K562 (cell line): Measurements from ENCODE around the gene DNAAF6. TPM values are rescaled to one million over a fixed set of nuclear protein-coding genes. Genes with fewer than 3 reads are reported as not detected.

Source experiments
- ATF1 ChIP-seq, 2 experiments: fragments of 450-650 bp in 1 of 2; IDR thresholded peaks; 2 replicates each; pipeline ENCODE4 v1.6.1; 2016; ENCODE audit warnings: missing compliant biosample characterization in 1 of 2, missing genetic modification characterization in 1 of 2
- BCOR ChIP-seq: fragments of 450-650 bp; IDR thresholded peaks from 2 replicates; pipeline ENCODE4 v1.6.1; 2016
- CHD2 ChIP-seq: IDR thresholded peaks from 2 replicates; pipeline ENCODE4 v1.6.1; 2011; ENCODE audit warnings: low read depth, low read length
- CREB3L1 ChIP-seq: fragments of 450-650 bp; IDR thresholded peaks from 2 replicates; pipeline ENCODE4 v1.6.1; 2014; ENCODE audit warnings: low read depth, mild to moderate bottlenecking, moderate library complexity, borderline replicate concordance
- E2F6 ChIP-seq, 2 experiments: IDR thresholded peaks; 2 replicates each; pipeline ENCODE4 v1.6.1; 2011; ENCODE audit warnings: borderline replicate concordance in 1 of 2, control low read depth in 1 of 2, low read depth in 1 of 2, low read length in 1 of 2, mild to moderate bottlenecking in 1 of 2, mixed read lengths in 1 of 2, moderate library complexity in 1 of 2; ENCODE audit not compliant: insufficient read depth in 1 of 2, insufficient read length in 1 of 2, poor library complexity in 1 of 2, severe bottlenecking in 1 of 2; ENCODE audit errors: extremely low read depth in 1 of 2
- ELF4 ChIP-seq: fragments of 450-650 bp; formaldehyde crosslinking; IDR thresholded peaks from 2 replicates; pipeline ENCODE4 v1.4.0; 2022; ENCODE audit warnings: missing genetic modification characterization
- ESRRA ChIP-seq: fragments of 450-650 bp; IDR thresholded peaks from 2 replicates; pipeline ENCODE4 v1.6.1; 2014; ENCODE audit warnings: low read depth, mild to moderate bottlenecking, moderate library complexity, borderline replicate concordance
- ESRRB ChIP-seq: fragments of 250-450 bp; sonication (Bioruptor Pico); IDR thresholded peaks from 2 replicates; pipeline ENCODE4 v1.5.0; 2020; ENCODE audit warnings: mild to moderate bottlenecking, moderate library complexity, borderline replicate concordance
- FOXJ2 ChIP-seq: fragments of 200-800 bp; sonication (Bioruptor generic); IDR thresholded peaks from 2 replicates; pipeline ENCODE4 v1.6.1; 2016; ENCODE audit warnings: missing genetic modification characterization, missing compliant biosample characterization
- GABPA ChIP-seq: fragments of 200-800 bp; sonication (Bioruptor generic); conservative IDR thresholded peaks from 2 replicates; pipeline ENCODE4 v1.6.1; 2016; ENCODE audit warnings: low read depth, missing genetic modification characterization, missing compliant biosample characterization
- HDAC1 ChIP-seq, 2 experiments: fragments of 450-650 bp; IDR thresholded peaks; 2 replicates each; pipeline ENCODE4 v1.6.1; 2016 to 2017; ENCODE audit warnings: inconsistent platforms in 1 of 2, mild to moderate bottlenecking in 1 of 2, moderate library complexity in 1 of 2
- HLTF ChIP-seq: fragments of 450-650 bp; IDR thresholded peaks from 2 replicates; pipeline ENCODE4 v1.6.1; 2016
- HSF4 ChIP-seq: fragments of 250-450 bp; sonication (Bioruptor Pico); IDR thresholded peaks from 2 replicates; pipeline ENCODE4 v2.1.2; 2022; ENCODE audit warnings: mild to moderate bottlenecking, moderate library complexity, borderline replicate concordance
- LEF1 ChIP-seq: fragments of 450-650 bp; IDR thresholded peaks from 2 replicates; pipeline ENCODE4 v1.6.1; 2016; ENCODE audit warnings: mild to moderate bottlenecking
- MBD2 ChIP-seq: sonication (generic); IDR thresholded peaks from 2 replicates; pipeline ENCODE4 v1.6.1; 2016; ENCODE audit warnings: low read depth, borderline replicate concordance
- MYC ChIP-seq, 2 experiments: fragments of 250-450 bp in 1 of 2; sonication (Bioruptor Pico) in 1 of 2; IDR thresholded peaks; 2 replicates each; pipeline versions ENCODE4 v1.5.1 to v1.6.1; 2012 to 2021; ENCODE audit warnings: low read depth in 2 of 2, borderline replicate concordance in 1 of 2, improper control_type of control experiment in 1 of 2, low read length in 1 of 2, mild to moderate bottlenecking in 1 of 2, moderate library complexity in 1 of 2
- NR1H2 ChIP-seq: sonication (generic); formaldehyde crosslinking; IDR thresholded peaks from 2 replicates; pipeline ENCODE4 v1.4.0; 2020; ENCODE audit warnings: mild to moderate bottlenecking, missing genetic modification reagents
- RBFOX2 ChIP-seq: fragments of 200-400 bp; formaldehyde crosslinking; IDR thresholded peaks from 2 replicates; pipeline ENCODE4 v1.6.1; 2017; ENCODE audit warnings: low read depth, mild to moderate bottlenecking, low read length, moderate library complexity
- RBM34 ChIP-seq: fragments of 200-400 bp; formaldehyde crosslinking; IDR thresholded peaks from 2 replicates; pipeline ENCODE4 v1.6.1; 2018; ENCODE audit warnings: low read length, borderline replicate concordance; ENCODE audit not compliant: insufficient read depth
- RCOR1 ChIP-seq, 2 experiments: IDR thresholded peaks; 2 replicates each; pipeline ENCODE4 v1.6.1; 2012; ENCODE audit warnings: low read depth in 2 of 2, low read length in 2 of 2, borderline replicate concordance in 1 of 2, improper control_type of control experiment in 1 of 2
- SAFB2 ChIP-seq: fragments of 200-400 bp; formaldehyde crosslinking; IDR thresholded peaks from 2 replicates; pipeline ENCODE4 v1.6.1; 2018; ENCODE audit warnings: borderline replicate concordance, low read length, low read depth, moderate library complexity; ENCODE audit not compliant: severe bottlenecking
- ZNF232 ChIP-seq: sonication (generic); formaldehyde crosslinking; IDR thresholded peaks from 2 replicates; pipeline ENCODE4 v1.8.0; 2022; ENCODE audit warnings: mild to moderate bottlenecking, missing genetic modification reagents
- ZNF253 ChIP-seq: fragments of 250-450 bp; sonication (Bioruptor Pico); conservative IDR thresholded peaks from 2 replicates; pipeline ENCODE4 v1.6.1; 2021; ENCODE audit warnings: mild to moderate bottlenecking
- ZNF311 ChIP-seq: fragments of 250-450 bp; sonication (Bioruptor Pico); IDR thresholded peaks from 2 replicates; pipeline ENCODE4 v1.4.0; 2020; ENCODE audit warnings: mild to moderate bottlenecking, moderate library complexity
- ZNF583 ChIP-seq: fragments of 250-450 bp; sonication (Bioruptor Pico); IDR thresholded peaks from 2 replicates; pipeline ENCODE4 v1.4.0; 2020
- ZNF75A ChIP-seq: fragments of 450-650 bp; formaldehyde crosslinking; IDR thresholded peaks from 2 replicates; pipeline ENCODE4 v1.4.0; 2020; ENCODE audit warnings: mild to moderate bottlenecking
- ZSCAN29 ChIP-seq: fragments of 450-650 bp; IDR thresholded peaks from 2 replicates; pipeline ENCODE4 v1.6.1; 2017
- polyA plus RNA-seq, 8 experiments: library from polyadenylated mRNA; depleted of rRNA in 4 of 8; stranded (reverse) in 5 of 8; unstranded in 3 of 8; fragments of >200 nt; fragmentation: Nextera tagmentation in 2 of 8; fragmentation: Illumina TruSeq in 1 of 8; extraction: Ambion mirVana in 2 of 8; extraction: Trizol in 1 of 8; gene quantifications; 2 replicates each; pipeline versions ENCODE4 v1.2.1 to v1.2.3, GENCODE V29; 2011 to 2014; ENCODE audit warnings: inconsistent platforms in 1 of 8, missing spikeins in 1 of 8
- total RNA-seq, 7 experiments: library from RNA; depleted of rRNA in 6 of 7; stranded (reverse); fragments of >200 nt in 6 of 7; fragmentation: Illumina TruSeq in 2 of 7; extraction: Trizol in 2 of 7; gene quantifications; 2 replicates each; pipeline versions ENCODE4 v1.2.1 to v1.2.3, GENCODE V29; 2011 to 2021; ENCODE audit warnings: low replicate concordance in 1 of 7

Gene DNAAF6
- total and polyA plus RNA-seq, 9 of the 15 experiments (the other 6 are each of a cell fraction or from before 2014, with no cell fraction given), result 0.04 to 0.17 (median 0.14) TPM; not detected in 4

- TF ChIP-seq ATF1 (CRISPR knock-in tag; IDR thresholded peaks at IDR 0.05), result no peak
- TF ChIP-seq ATF1 (tag; IDR thresholded peaks at IDR 0.05), result peak; percentile 61
- TF ChIP-seq ZNF75A (CRISPR knock-in tag), result no peak
- TF ChIP-seq RBFOX2, result peak; percentile 94
- TF ChIP-seq ZNF232, result no peak
- TF ChIP-seq HSF4 (CRISPR knock-in tag), result no peak
- TF ChIP-seq HLTF, result no peak
- TF ChIP-seq CREB3L1, result no peak
- no peak for TF ChIP-seq ZNF583
- no peak for TF ChIP-seq NR1H2
- peak; percentile 53; the same call in 1 of the 2 replicates for TF ChIP-seq MBD2
- no peak for TF ChIP-seq GABPA (tag)
- TF ChIP-seq BCOR, result no peak
- no peak for TF ChIP-seq ESRRB (CRISPR knock-in tag)
- no peak for TF ChIP-seq RCOR1 (IDR thresholded peaks at IDR 0.05; ENCODE audit: borderline replicate concordance in 1 of 2, low read depth in 2 of 2, low read length in 2 of 2)
- no peak for TF ChIP-seq RBM34
- TF ChIP-seq ESRRA, result peak; percentile 56; the same call in 1 of the 2 replicates
- TF ChIP-seq ZSCAN29, result no peak
- peak in 1 of 2 experiments; percentile 78; a peak in 2 of 4 replicates for TF ChIP-seq HDAC1 (IDR thresholded peaks at IDR 0.05)
- no peak for TF ChIP-seq SAFB2
- peak; percentile 88 for TF ChIP-seq FOXJ2 (tag)
- peak; percentile 46; the same call in 1 of the 2 replicates for TF ChIP-seq LEF1
- peak; percentile 33 to 83 for TF ChIP-seq E2F6 (IDR thresholded peaks at IDR 0.05; ENCODE audit: borderline replicate concordance in 1 of 2, extremely low read depth in 1 of 2, insufficient read depth in 1 of 2, insufficient read length in 1 of 2, low read depth in 1 of 2, low read length in 1 of 2, poor library complexity in 1 of 2, severe bottlenecking in 1 of 2)
- TF ChIP-seq ELF4, result no peak
- no peak for TF ChIP-seq CHD2
- no peak for TF ChIP-seq ZNF253 (CRISPR knock-in tag)
- TF ChIP-seq ZNF311 (CRISPR knock-in tag), result no peak
- TF ChIP-seq MYC (IDR thresholded peaks at IDR 0.05; ENCODE audit: low read depth, low read length), result no peak
- TF ChIP-seq MYC (CRISPR knock-in tag; IDR thresholded peaks at IDR 0.05; ENCODE audit: borderline replicate concordance, low read depth), result peak; percentile 52; the same call in 1 of the 2 replicates
Observed at GRCh38 chrX:107205770-107206696, at the start of gene DNAAF6, which contains the start of gene NUP62CL (continued).
